DND-41 (cell line): ENCODE results near the gene SOCS1.

Experiments used
- ATAC-seq: fragments of 200-7000 bp; cut with Tn5 transposase; 3 replicates; pipeline ENCODE4 v1.9.1; 2021; ENCODE audit warnings: low read depth; ENCODE audit not compliant: insufficient read depth
- DNase-seq: peaks from one replicate; pipeline ENCODE4 v3.0.0-alpha.2; 2020
- H2AFZ ChIP-seq: 2 replicates; pipeline ENCODE4 v1.6.0; 2012; ENCODE audit warnings: low read depth, low read length
- H3K27ac ChIP-seq: 2 replicates; pipeline ENCODE4 v1.5.1; 2012; ENCODE audit warnings: low read length, inconsistent platforms
- H3K27me3 ChIP-seq: fragments of 200-600 bp; sonication (generic); 2 replicates; pipeline ENCODE4 v1.6.0; 2012; ENCODE audit warnings: low read length, mild to moderate bottlenecking, inconsistent platforms; ENCODE audit not compliant: insufficient read depth, poor library complexity
- H3K36me3 ChIP-seq: 2 replicates; pipeline ENCODE4 v1.5.1; 2012; ENCODE audit warnings: low read length, inconsistent platforms; ENCODE audit not compliant: insufficient read depth
- H3K4me1 ChIP-seq: 2 replicates; pipeline ENCODE4 v1.5.1; 2012; ENCODE audit warnings: mild to moderate bottlenecking, low read length; ENCODE audit not compliant: insufficient read depth
- H3K4me2 ChIP-seq: 2 replicates; pipeline ENCODE4 v1.6.0; 2012; ENCODE audit warnings: mild to moderate bottlenecking, moderate library complexity, low read length, inconsistent platforms; ENCODE audit not compliant: insufficient read depth
- H3K4me3 ChIP-seq, 2 experiments: fragments of 200-600 bp in 1 of 2; shearing (Covaris generic) in 1 of 2; 2 replicates each; pipeline ENCODE4 v1.5.1; 2012 to 2016; ENCODE audit warnings: inconsistent platforms in 2 of 2, low read length in 2 of 2, mild to moderate bottlenecking in 2 of 2, low read depth in 1 of 2, moderate library complexity in 1 of 2
- H3K79me2 ChIP-seq: 2 replicates; pipeline ENCODE4 v1.6.0; 2012; ENCODE audit warnings: low read length, inconsistent platforms; ENCODE audit not compliant: insufficient read depth
- H3K9ac ChIP-seq: 2 replicates; pipeline ENCODE4 v1.6.0; 2012; ENCODE audit warnings: low read depth, mild to moderate bottlenecking, inconsistent platforms, low read length, moderate library complexity
- H3K9me3 ChIP-seq: 2 replicates; pipeline ENCODE4 v1.5.1; 2012; ENCODE audit warnings: low read length, moderate library complexity, mild to moderate bottlenecking, inconsistent platforms; ENCODE audit not compliant: insufficient read depth, severe bottlenecking
- H4K20me1 ChIP-seq: 2 replicates; pipeline ENCODE4 v1.6.0; 2012; ENCODE audit warnings: low read length; ENCODE audit not compliant: insufficient read depth
- CTCF ChIP-seq: IDR thresholded peaks from 2 replicates; pipeline ENCODE4 v1.5.1; 2012; ENCODE audit warnings: borderline replicate concordance, low read length, moderate library complexity, mild to moderate bottlenecking; ENCODE audit not compliant: poor library complexity, severe bottlenecking; ENCODE audit errors: extremely low read depth
- EZH2 ChIP-seq: IDR thresholded peaks from 3 replicates; pipeline ENCODE4 v1.6.1; 2012; ENCODE audit warnings: borderline replicate concordance, low read depth, mild to moderate bottlenecking, moderate library complexity, low read length, inconsistent platforms; ENCODE audit not compliant: severe bottlenecking

Gene SOCS1

GRCh38 chr16:11212798-11213196, 43.2 kb downstream of the SOCS1 start:
- Histone ChIP-seq H3K4me2 (no peak overlapping the region), H4K20me1 (no peaks in the 10 kb centered on the region), H3K36me3 (no peaks in the 10 kb centered on the region), H3K4me1 (peaks cover 10% of the 10 kb centered on the region), H3K27ac (peak overlapping the region; percentile 49; the same call in 1 of the 2 replicates), H3K27me3 (no peaks in the 10 kb centered on the region), H3K9me3 (peaks cover 9% of the 10 kb centered on the region), H3K9ac (no peak overlapping the region), H3K79me2 (no peaks in the 10 kb centered on the region), H3K4me3 (no peak overlapping the region), H2AFZ (no peak overlapping the region)
- ATAC-seq (peak; percentile 39; the same call in 2 of the 3 replicates), DNase-seq (peak; percentile 46)
- TF ChIP-seq CTCF = no peak
- no peak for TF ChIP-seq EZH2

GRCh38 chr16:11211977-11212797, 43.8 kb downstream of the SOCS1 start:
- H3K79me2 ChIP-seq = no peaks in the 10 kb centered on the region
- peaks cover 10% of the 10 kb centered on the region for H3K4me1 ChIP-seq
- no peak overlapping the region for H3K4me2 ChIP-seq
- no peaks in the 10 kb centered on the region for H3K27me3 ChIP-seq
- H3K9me3 ChIP-seq = peaks cover 14% of the 10 kb centered on the region
- no peak for DNase-seq
- H3K27ac ChIP-seq = no peak overlapping the region
- no peaks in the 10 kb centered on the region for H3K36me3 ChIP-seq
- H3K4me3 ChIP-seq = no peak overlapping the region
- H3K9ac ChIP-seq = no peak overlapping the region
- H4K20me1 ChIP-seq = no peaks in the 10 kb centered on the region
- H2AFZ ChIP-seq = no peak overlapping the region
- no peak for ATAC-seq
- no peak for TF ChIP-seq CTCF
- no peak for TF ChIP-seq EZH2

- no peak for ATAC-seq
- Histone ChIP-seq H3K79me2 (no peaks in the 10 kb centered on the region), H3K27ac (no peak overlapping the region), H3K4me2 (no peak overlapping the region), H3K9ac (no peak overlapping the region), H3K4me1 (peaks cover 10% of the 10 kb centered on the region), H3K36me3 (no peaks in the 10 kb centered on the region), H2AFZ (no peak overlapping the region), H3K9me3 (peaks cover 12% of the 10 kb centered on the region), H3K27me3 (no peaks in the 10 kb centered on the region), H4K20me1 (no peaks in the 10 kb centered on the region), H3K4me3 (no peak overlapping the region)
- no peak for DNase-seq
- TF ChIP-seq CTCF (no peak), EZH2 (no peak)
Observed at GRCh38 chr16:11211061-11211976, 44.7 kb downstream of the SOCS1 start.
